Stimulated activated CD8-positive, alpha-beta memory T cell treated with anti-CD3 and anti-CD28 coated beads, Interleukin-2, amount 100 ng/mL, for 1 hour (primary cell): Measurements from ENCODE around the gene C2CD3.

Experiments
- DNase-seq, 2 donors: peaks; one replicate each; pipeline ENCODE4 v3.0.0-alpha.2; 2020; ENCODE audit warnings: low read depth in 2 of 2

C2CD3 gene

GRCh38 chr11:74020539-74020938 is 150.3 kb downstream of the C2CD3 start:
- DNase-seq: no peak

DNA sequence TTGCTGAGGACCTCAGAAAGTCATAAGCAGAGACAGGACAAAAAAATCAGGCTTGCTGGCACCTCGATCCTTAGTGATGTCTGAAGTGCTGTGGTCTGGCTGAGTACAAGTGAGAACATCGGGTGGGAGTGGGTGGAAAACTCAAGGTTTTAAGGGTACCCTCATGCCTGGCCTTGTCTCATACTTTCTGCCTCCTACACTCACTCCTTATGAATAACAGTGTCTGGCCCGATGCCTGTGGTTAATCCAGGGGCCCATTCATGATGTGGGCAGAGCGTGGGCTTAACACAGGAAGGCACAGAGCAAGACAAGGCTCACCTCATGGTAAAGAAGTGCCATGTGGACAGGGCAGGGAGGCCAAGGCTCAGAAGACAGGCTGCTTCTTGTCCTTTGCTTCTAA is 150.9 kb downstream of the C2CD3 start:
- no peak for DNase-seq

DNA sequence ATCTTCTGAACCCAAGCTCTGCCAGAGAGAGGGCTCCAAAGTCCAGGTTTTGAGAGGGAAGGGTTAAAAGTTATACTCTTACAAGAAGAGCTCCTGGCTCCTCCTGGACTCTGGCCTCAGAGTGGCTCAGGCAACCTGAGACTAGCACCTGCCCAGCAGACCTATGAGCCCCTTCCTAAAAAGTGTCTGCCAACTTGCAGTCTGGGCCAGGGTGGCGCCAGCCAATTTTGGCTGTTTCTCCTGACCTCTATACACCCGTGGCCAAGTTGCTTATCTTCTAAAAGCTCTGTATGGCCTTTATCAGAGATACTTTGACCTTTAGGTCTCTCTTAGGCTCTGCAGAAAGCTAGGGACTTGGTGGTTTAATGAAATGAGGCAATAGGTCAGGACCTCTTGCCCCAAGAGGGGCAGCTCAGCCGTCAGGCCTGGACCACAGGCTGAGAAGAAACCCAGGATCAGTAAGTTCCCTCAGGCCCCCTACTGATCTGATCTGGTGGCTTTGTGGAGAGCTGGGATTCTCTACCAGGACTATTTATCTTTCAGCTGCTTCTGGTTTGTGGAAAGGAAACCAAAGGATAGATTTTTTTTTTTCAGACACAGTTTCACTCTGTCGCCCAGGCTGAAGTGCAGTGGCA is 151.6 kb downstream of the C2CD3 start:
- DNase-seq: no peak

- no peak for DNase-seq
Measured at GRCh38 chr11:74018331-74019005, 152.3 kb downstream of the C2CD3 start.

GRCh38 chr11:74017631-74018030 is 153.2 kb downstream of the C2CD3 start:
- DNase-seq: no peak

DNA sequence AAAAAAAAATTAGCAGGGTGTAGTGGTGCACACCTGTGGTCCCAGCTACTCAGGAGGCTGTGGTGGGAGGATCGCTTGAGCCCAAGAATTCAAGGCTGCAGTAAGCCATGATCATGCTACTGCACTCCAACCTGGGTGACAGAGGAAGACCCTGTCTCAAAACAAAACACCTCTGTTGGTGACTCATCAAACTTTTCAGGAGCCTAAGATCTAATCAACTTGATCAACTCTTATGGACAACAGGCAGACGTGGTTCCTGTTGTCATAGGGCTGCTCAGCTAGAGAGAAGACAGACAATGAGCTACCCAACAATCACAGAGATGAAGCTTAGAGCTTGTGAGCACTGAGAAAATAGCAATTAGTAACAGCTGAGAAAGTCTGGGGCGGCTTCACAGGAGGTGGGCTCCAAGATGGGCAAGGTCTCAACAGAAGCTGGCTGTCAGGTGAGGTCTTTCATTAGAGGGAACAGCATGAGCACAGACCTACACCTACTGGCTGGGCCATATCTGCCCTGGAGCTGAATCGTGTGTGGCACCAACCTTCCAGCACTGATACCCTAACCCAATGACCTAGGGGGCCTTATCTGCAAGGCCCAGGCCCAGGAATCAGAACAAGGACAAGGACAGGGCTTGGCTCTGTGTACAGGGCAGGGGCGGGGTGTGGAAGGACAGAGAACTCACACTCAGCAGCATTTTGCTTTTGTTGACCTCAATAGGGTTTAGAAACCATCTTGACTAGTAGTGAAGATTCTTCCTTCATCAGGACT is 154.7 kb downstream of the C2CD3 start:
- no peak for DNase-seq

GRCh38 chr11:74014880-74015279 is 155.9 kb downstream of the C2CD3 start:
- no peak for DNase-seq

DNA sequence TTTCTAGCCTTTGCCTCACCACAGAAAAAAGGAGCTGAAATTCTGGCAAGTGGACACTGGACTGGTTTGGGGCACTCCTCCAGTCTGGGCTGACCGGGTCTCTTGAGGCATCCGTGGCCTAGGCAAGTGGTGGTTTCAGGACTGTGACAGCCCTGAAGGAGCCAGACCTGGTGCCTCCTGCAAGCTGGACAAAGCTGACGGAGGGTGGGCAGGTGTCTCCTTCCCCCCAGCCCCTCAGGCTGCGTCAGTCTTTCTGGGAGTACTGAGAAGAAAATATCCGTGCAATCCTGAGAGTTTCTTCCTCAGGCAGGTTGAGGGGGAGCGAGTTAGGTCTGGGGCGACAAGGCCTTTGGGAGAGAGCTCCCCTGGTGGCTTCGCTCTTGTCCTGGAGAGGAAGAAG is 157.7 kb downstream of the C2CD3 start:
- DNase-seq: no peak

- no peak for DNase-seq
Measured at GRCh38 chr11:74012074-74012809, 158.6 kb downstream of the C2CD3 start.

GRCh38 chr11:74011360-74012073 is 159.3 kb downstream of the C2CD3 start:
- no peak for DNase-seq

GRCh38 chr11:74010306-74011300 is 160.2 kb downstream of the C2CD3 start:
- DNase-seq: no peak

- no peak for DNase-seq
Measured at GRCh38 chr11:74009675-74010305, 161.0 kb downstream of the C2CD3 start.

- DNase-seq: no peak
Measured at GRCh38 chr11:74009230-74009547, 161.6 kb downstream of the C2CD3 start.

GRCh38 chr11:74008373-74009229 is 162.2 kb downstream of the C2CD3 start, which contains the start of gene UCP3:
Gene UCP3, minus strand, starts transcription at chr11:74009085. Its CDS starts 2,043 bp downstream, at chr11:74007042.
- no peak for DNase-seq

DNA sequence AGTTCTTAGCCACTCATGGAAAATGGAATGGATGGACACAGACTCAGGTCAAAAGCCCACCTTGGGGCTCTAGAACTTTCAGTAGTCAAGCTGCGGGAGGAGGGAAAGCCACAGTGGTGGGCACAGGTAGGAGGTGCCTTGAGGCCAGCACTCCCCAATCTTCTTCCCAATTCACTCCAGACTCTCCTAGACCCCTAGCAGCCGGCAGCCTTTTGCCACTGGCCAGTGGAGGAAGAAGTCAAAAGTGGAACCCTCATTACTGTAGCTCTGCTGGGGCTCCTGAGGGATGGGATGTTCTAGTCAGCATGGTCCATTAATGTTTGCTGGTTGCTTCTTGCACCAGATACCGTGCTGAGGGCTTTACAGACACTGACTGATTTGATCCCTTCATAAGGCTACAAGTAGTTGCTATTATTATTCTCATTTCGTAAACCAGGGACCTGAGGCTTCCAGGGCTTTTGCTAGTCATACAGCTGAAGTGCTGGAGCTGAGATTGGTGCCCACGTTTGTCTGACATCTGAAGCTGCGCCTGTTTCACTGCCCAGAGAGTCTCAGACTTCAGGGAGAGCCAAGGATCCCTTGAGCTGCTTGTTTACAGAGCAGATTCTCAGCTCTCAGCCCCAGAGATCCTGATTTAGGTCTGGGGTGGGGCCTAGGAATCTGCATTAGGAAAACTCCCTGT is 163.0 kb downstream of the C2CD3 start:
- DNase-seq: no peak

DNA sequence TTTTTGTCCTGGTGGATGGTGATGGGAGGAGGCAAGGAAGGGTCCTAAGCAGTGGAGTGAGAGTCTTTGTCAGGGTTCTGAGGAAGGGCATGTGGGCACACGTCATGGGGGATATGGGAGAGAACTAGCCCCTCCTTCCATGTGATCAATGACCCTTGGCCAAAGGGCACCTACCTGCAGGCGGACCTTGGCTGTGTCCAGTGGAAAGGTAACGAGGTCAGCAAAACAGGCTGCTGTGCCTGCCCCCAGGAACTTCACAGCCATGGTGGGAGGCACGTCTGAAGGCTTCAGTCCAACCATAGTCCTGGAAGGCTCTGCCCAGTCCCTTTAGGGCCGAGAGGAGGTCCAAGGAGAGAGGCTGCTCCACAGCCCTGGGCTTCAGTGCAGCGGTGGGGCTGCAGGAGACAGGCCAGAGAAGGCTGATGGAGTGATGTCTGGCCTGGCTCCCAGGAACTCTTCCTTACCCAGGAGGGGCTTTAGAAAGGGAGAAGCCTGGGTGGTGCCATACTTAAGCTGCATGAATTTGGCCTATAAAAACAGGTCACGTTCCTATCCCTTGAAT is 164.0 kb downstream of the C2CD3 start:
- no peak for DNase-seq

- no peak for DNase-seq
Measured at GRCh38 chr11:74005721-74006517, 164.9 kb downstream of the C2CD3 start.
